Anterior cingulate cortex (tissue), 58 donors: ENCODE results near the gene PRRT2.
"Not testable (repeated sequence)": the region's sequence is repeated elsewhere in the genome, so short reads cannot be mapped to it uniquely, and the experiment has no call there.

Experiments used
- DNase-seq, 58 donors: peaks; one replicate each; lab custom pipeline; 2025; lab: John Stamatoyannopoulos, UW

Gene PRRT2

DNA sequence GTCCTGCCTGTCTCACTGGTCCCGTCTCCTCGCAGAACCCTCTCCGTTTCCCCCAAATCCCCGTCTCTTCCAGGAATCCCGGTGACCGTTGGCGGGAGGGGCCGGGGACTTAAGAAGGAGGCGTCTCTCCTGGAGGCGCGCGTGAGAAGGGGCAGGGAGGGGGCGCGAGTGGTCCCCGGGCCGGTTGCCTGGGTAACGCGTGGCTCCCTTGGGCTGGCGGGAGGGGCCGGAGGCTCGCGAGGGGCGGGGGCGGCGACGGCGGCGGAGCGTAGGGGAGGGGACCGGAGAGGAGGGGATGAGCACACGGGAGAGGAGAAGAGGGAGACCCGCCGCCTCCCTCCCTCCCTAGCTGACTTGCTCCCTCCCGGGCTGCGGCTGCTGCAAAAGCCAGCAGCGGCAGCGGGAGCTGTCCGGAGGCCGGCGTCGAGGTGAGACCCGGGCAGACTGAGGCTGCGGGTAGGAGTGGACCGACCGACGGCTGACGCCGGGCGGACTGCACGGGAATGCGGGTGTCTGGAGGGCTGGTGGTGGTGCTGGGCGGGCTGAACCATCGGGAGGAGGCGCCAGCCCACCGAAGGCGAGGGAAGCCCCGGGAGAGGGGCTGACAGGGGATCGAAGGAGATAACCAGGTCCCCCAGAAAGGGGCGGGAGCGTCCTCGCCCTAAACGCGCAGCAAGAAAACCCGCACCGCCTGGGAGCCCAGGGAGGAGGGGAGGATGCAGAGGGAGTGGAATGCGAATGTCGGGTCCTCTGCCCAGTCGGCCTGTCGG is at the start of gene PRRT2:
Gene PRRT2, plus strand, starts transcription at position 298 of the 770 bp plus-strand sequence. CDS start 862 bp downstream, outside the sequence.
- DNase-seq: peak in 54 of 58 donors; percentile 39 to 89 (median 70)

DNA sequence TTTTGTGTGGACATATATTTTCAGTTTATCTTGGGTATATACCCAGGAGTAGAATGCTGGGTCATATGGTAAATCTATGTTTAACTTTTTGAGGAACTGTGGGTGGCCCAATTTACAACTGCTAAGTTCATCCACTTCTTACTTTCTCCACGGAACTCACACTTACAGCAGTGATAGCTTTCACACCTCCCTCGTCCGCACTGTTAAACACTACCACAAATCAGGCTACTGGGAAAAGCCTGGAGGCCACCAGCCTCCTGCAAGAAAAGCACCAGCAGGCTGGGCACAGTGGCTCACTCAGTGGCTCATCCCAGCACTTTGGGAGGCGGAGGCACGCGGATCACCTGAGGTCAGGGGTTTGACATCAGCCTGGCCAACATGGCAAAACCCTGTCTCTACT is 48.7 kb upstream of the PRRT2 start:
- peak in 7 of 58 donors; percentile 5 to 55 (median 7) for DNase-seq

GRCh38 chr16:29765167-29766032 is 46.6 kb upstream of the PRRT2 start:
- no peak for DNase-seq

- no peak for DNase-seq
Measured at GRCh38 chr16:29766571-29766970, 45.4 kb upstream of the PRRT2 start.

- no peak for DNase-seq
Measured at GRCh38 chr16:29767062-29767461, 44.9 kb upstream of the PRRT2 start.

- DNase-seq: no peak
Measured at GRCh38 chr16:29769507-29769906, 42.5 kb upstream of the PRRT2 start.

DNA sequence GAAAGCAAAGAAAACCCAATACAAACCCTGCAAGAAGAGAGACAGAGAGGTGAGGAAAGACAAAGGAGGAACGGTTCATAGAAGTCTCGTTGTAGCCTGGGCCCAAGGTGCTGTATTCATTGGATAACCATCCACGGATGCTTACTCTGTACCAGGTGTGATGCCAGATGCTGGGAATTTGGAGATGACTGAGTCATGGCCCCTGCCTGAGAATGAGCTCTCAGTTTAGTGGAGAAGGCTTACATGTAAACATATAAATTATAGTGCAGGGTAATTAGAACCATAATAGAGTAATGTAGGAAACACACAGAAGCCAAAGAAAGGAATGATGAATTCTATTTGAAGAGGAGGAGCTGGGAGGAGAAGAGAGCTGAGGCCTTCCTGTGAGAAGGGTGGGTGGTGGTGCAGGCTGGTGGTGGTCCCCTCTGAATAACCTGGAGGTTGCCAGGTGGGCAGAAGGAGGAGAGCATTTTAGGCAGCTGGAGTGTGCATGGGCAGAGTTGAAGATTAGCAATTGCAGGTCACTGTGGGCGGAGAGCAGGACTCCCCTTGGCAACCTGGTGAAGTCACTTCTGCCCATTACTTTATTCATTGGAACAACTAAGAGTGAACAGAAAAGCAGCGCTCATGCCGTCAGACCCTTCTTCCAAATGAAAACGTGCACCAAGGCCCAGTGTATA is 41.6 kb upstream of the PRRT2 start:
- no peak for DNase-seq

GRCh38 chr16:29772330-29772729 is 39.7 kb upstream of the PRRT2 start:
- DNase-seq: not testable (repeated sequence)

DNA sequence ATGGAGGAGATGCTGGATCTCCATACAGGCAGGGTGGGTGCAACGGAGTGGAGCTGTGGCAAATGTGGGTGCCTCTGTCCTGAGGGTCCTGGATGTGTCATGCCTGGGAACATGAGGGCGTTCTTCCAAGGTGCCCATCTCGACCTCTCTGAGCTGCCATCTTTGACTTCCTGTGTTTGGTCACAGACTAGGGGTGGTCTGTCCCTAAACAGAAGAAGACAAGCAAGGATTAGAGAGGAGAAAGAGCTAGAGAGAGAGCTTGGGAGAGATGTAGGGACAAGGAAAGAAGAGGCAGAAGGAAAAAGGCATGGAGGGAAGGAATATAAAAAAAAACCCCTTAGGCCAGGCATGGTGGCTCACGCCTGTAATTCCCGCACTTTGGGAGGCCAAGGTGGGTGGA is 37.3 kb upstream of the PRRT2 start:
- DNase-seq: no peak

GRCh38 chr16:29775742-29776408 is 36.1 kb upstream of the PRRT2 start:
- DNase-seq: no peak

DNA sequence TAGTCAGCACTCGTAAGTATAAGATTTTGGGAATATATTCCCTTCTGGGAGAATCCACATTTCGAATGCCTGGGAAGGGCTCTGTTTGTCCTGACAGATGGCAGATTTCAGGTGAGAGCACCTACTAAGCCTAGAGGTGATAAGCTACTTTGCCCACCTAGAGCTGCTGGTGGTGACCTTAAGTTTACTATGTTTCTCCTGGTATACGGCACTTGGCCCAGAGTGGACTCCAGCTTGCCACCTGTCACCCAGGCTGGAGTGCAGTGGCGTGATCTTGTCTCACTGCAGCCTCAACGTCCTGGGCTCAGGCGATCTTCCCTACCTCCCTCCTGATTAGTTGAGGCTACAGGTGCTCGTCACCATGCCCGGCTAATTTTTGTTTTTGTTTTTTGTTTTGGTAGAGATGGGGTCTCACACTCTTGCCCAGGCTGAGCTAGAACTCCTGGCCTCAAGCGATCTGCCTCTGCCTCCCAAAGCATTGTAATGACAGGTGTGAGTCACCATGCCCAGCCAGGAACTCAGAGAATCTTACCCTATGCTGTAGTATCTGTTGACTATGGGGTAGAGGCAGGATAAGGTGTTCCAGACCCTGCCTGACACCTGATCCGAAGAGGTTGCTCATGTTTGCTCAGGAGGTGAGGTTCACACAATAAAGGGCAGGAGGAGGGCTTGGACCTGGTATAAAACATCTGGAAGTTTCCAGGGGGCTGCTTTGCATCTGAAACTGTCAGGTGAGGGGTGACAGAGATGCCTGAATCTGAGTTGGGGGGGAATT is 34.2 kb upstream of the PRRT2 start, which contains the start of gene ZG16:
Gene ZG16, plus strand, starts transcription at position 681 of the 775 bp plus-strand sequence. CDS start 1,011 bp downstream, outside the sequence.
- DNase-seq: no peak

DNA sequence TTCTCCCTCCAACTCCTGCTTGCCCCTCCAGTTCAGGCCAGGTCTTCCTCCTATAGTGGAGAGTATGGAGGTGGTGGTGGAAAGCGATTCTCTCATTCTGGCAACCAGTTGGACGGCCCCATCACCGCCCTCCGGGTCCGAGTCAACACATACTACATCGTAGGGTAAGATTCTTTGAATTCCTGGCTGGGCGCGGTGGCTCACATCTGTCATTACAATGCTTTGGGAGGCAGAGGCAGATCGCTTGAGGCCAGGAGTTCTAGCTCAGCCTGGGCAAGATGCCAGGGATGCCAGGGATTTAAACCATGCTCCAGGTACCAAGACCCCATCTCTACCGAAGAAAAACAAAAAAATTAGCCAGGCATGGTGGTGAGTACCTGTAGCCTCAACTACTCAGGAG is 32.5 kb upstream of the PRRT2 start:
- no peak for DNase-seq

DNA sequence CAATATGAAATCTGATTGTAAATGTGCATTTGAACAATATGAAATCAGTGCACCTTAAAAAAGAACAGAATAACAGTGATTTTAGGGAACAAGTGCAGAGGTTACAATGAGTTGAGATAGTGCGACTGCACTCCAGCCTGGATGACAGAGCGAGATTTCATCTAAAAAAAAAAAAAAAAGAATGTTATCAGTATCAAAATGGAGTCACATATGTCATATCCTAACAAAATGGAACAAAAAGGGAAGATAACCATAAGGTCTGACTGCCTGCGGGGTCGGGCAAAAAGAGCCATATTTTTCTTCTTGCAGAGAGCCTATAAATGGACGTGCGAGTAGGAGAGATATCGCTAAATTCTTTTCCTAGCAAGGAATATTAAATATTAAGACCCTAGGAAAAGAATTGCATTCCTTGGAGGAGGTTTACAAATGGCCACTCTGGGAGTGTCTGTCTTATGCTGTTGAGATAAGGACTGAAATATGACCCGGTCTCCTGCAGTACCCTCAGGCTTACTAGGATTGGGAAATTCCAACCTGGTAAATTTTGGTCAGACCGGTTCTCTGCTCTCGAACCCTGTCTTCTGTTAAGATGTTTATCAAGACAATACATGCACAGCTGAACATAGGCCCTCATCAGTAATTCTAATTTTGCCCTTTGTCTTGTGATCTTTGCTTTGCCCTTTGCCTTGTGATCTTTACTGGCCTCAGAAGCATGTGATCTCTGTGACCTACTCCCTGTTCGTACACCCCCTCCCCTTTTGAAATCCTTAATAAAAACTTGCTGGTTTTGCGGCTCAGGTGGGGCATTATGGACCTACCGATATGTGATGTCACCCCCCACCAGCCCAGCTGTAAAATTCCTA is 28.7 kb upstream of the PRRT2 start:
- not testable (repeated sequence) for DNase-seq

DNA sequence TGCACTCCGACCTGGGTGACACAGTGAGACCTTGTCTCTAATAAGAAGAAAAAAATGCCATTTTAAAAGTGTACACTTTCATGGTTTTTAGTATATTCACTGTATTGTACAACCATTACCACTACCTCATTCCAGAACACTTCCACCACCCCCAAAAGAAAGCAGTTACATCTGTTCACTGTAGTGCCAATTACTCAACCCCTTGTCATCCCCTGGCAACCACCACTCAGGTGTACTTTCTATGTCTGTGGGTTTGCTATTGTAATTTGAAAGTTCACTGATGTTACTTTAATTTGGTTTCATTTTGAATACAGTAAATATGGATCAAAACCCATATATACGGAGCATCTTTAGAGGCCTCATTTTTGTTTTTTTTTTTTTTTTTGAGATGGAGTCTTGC is 27.8 kb upstream of the PRRT2 start:
- no peak for DNase-seq

GRCh38 chr16:29784901-29785500 is 27.0 kb upstream of the PRRT2 start:
- peak in 50 of 58 donors; percentile 1 to 73 (median 24) for DNase-seq

GRCh38 chr16:29787155-29787554 is 24.8 kb upstream of the PRRT2 start:
- DNase-seq: not testable (repeated sequence)

GRCh38 chr16:29789775-29790182 is 22.2 kb upstream of the PRRT2 start:
- no peak for DNase-seq
